HG02571 (cell line): ENCODE results near the gene KIF16B.
"Not testable (repeated sequence)": the region's sequence is repeated elsewhere in the genome, so short reads cannot be mapped to it uniquely, and the experiment has no call there.

Experiments used
- ATAC-seq: cut with Tn5 transposase; IDR thresholded peaks from one replicate; pipeline ENCODE4 v1.9.1; 2021; ENCODE audit warnings: mild to moderate bottlenecking, moderate library complexity; ENCODE audit not compliant: unreplicated experiment

The KIF16B gene

DNA sequence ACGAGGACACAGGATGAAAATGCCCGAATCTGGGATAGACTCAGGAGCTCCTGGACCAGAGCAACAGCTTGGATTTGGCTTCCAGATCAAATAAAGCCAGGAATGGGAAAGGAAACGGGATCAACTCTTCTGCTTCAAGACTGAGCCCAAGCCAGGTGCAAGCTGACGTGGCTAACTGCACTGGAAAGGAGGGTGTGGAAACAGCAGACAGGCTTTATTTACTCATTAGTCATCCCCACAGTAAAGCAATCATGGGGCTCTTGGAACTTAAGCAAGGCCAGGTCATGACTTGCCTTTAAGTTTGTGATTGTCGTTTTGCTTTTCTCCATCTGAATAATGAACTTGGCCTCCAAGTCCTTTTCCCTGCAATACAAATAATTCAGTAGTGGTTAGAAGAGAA is 45.2 kb downstream of the KIF16B start:
- ATAC-seq, result no peak

DNA sequence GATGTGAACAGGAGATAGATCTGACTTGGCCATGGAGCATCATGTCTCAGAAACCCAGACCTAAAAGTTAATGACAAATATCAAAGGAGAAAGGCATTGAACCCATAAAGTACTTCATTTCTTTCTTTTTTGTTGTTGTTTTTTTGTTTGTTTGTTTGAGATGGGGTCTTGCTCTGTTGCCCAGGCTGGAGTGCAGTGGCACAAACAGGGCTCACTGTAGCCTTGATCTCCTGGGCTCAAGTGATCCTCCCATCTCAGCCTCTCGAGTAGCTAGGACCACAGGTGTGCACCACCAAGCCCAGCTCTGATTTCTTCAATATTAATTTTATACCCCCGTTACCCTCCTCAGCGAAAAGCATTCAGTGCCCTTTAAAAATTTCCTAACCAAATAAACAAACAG is 45.8 kb downstream of the KIF16B start:
- ATAC-seq, result no peak

DNA sequence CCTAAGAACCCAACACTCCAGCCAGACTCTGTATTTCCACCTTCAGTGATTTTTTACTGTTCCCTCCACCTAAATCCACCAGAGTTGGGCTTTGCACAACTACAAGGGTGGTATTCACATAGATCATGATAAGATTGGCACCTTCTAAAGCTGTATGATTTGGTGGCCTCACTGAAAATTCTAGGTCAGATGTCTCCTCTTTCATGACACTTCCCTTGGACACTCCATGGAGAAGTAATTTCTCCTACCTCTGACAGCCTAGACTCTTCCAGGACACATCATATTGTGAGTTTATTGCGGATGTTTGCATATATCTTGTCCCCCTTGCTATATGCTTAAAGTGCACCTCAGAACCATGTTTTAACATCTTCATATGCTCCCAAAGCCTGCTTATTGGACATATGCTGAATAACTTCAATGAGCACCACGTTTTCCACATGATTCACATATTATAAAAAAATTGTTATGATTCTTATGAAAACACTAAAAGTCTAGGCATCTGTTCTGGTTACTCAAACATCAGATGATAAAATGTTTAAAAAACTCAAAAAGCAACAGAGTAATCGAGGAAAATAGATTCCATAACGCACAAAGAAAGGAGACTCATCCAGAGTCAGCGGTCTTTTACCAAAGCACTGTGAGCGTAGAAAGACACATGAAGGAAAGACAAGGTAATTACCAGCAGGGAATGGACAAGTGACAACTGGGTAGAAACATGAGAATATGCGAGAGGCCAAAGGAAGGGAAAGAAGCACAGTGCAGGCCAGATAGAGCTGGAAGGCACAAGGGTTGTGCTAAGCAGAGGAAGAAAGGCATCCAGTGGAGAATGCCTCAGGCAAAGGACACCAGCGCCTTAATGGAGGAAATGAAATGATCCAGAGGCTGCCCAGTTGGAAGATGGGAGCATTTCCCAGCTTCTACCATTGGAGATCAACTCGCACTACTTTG is 46.5 kb downstream of the KIF16B start:
- no peak for ATAC-seq

DNA sequence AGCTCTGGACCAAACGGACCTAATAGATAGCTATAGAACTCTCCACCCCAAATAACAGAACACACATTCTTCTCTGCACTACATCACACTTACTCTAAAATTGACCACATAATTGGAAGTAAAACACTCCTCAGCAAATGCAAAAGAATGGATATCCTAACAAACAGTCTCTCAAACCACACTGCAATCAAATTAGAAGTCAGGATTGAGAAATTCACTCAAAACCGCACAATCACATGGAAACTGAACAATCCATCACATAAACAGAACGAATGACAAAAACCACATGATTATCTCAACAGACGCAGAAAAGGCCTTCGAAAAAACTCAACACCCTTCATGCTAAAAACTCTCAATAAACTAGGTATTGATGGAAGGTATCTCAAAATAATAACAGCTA is 50.6 kb downstream of the KIF16B start:
- ATAC-seq, result not testable (repeated sequence)

DNA sequence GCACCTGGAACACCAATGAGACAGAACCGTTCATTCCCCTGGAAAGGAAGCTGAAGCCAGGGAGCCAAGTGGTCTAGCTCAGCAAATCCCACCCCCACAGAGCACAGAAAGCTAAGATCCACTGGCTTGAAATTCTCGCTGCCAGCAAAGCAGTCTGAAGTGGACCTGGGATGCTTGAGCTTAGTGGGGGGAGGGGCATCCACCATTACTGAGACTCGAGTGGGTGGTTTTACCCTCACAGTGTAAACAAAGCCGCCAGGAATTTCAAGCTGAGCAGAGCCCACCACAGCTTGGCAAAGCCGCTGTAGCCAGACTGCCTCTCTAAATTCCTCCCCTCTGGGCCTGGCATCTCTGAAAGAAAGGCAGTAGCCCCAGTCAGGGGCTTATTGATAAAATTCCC is 53.1 kb downstream of the KIF16B start:
- ATAC-seq, result no peak

DNA sequence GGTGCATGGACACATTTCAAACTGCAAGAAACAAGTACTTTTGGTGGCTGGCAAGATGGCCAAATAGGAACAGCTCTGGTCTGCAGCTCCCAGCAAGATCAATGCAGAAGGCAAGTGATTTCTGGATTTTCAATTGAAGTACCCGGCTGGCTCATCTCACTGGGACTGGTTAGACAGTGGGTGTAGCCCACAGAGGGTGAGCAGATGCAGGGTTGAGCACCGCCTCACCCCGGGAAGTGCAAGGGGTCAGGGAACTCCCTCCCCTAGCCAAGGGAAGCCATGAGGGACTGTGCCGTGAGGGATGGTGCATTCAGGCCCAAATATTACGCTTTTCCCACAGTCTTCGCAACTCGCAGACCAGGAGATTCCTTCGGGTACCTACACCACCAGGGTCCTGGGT is 53.6 kb downstream of the KIF16B start:
- ATAC-seq, result not testable (repeated sequence)

DNA sequence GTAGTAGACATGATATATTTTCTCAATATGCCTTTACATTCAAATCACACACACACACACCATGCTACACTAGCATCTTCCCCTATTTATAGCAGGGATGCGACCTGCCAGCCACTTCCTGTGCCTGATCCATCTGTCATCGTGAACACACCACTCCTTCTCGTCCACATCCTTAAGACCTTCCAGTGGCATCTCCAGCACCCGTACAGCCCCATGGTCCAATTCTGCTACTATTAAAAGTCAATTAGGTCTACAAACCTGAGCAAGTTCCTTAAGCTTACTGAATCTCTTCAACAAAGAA is 54.5 kb downstream of the KIF16B start:
- no peak for ATAC-seq

DNA sequence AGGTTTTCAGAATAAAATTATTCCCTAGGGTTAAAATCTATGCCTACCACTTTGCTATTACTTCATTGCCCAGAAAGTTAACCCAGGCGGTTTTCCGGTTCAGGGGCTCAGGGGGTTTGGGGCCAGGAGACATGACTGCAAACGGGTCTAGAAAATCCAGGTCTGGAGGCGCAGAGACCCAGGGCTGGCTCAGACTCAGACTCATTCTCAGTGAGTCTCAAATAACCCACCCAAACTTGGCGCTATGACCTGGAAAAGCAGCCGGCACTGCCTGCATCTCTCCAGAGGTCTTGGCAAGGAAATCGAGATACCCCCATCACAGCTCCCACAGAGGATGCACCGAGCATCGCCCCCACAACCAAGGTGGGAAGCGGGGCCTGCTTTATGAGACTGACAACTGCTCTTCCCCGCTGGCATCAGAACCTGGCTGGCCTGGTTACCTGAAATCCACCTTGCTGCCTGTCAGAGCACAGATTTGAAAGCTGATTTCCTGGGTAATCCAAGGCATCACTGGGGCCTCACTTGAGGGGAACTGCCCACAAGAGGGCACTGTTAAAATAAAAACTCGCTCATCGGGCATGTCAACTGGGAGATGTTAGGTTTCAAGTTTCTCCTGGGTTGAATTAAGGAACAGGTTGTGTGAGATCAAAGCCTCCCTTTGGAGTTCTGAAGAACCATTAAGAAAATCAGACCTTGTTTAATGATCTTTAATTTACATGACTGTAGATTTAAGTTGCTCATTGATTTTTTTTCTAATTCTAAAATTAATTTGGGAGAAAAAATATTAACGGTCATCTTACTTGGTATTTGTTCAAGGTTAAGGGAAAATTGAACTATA is 55.1 kb downstream of the KIF16B start:
- ATAC-seq, result no peak

DNA sequence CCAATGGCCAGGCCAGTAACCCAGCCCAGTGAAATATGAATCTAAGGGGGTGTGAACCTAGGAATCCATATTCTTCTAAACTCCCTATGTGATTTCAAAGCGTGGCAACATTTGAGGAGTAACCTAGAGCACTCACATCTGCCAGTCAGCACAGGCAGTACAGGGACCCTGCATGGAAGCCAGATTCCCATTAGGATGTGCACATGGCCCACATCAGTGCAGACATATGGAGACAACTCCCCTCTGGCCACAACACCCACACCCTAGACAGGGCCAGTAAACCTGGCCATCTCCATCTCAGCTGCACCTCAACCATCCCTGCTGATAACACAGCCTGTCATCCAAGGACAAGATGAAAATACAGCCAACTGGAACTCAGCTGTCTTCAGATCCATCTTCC is 56.5 kb downstream of the KIF16B start:
- no peak for ATAC-seq

DNA sequence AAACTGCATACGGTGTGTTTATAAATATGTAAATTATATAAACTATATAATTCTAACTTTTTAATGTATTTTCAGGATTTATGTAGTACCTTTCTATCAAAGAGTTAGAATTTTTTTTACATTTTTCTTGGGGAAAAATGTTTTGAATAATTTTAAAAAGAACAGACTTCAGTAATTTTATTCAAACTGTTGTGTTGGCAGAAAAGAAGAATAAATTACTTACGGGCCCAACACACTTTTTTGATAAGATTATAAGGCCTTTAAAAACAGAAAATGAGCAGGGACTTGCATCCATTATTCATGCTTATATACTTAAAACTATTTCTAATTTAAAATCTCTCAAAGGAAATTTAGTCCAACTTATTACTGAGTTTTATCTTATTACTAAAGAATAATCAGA is 58.2 kb downstream of the KIF16B start:
- no peak for ATAC-seq

DNA sequence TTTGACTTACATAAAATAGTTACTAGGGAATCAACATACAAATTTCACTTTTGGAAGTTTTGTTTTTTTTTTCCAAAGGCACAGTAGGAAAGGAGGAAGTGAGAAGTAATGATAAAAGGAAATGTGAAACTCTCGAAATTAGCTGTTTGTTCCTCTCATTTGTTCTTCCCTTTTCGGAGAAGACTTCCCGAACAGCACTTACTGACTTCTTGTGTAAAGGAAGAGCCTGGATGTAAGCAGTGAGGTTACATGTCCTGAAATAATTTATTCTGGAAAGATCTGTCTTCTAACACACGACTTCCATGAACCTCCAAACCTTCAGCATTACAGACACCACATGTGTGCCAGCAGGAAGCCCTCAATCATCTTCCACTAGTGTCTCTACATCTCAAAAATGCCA is 59.1 kb downstream of the KIF16B start:
- ATAC-seq, result no peak

DNA sequence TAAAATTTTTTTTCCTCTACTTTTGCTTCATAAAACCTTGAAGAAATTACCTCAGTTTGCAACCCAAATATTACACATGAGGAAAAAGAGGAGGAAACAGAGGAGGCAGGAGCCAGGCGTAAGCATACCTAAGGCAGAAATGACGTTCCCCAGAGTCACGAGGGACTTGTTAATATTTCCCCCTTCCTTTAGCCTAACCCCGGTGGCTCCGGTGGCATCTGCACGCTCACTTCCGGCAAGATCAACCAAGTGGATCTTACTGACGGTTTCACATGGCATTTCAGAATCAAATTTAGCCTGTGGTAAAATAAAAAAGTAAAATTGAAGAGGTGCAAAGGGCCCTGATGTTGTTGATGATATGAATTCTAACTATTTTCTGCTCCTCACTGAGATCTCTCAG is 67.4 kb downstream of the KIF16B start:
- no peak for ATAC-seq

DNA sequence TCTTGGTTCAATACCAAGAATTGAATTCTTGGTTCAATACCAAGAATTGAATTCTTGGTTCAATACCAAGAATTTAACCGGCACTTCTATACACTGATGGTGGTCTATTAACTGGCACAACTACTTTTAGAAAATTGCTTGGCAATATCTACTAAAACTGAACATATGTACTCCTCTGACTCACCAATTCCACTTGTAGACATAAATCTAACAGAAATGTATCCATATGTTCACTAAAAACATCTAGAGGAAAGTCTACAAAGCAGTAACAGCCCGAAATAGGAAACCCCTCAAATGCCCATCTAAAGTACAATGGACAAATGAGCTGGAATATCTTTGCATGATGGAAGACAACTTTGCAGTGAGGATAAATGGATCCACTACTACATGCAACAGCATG is 71.9 kb downstream of the KIF16B start:
- no peak for ATAC-seq

DNA sequence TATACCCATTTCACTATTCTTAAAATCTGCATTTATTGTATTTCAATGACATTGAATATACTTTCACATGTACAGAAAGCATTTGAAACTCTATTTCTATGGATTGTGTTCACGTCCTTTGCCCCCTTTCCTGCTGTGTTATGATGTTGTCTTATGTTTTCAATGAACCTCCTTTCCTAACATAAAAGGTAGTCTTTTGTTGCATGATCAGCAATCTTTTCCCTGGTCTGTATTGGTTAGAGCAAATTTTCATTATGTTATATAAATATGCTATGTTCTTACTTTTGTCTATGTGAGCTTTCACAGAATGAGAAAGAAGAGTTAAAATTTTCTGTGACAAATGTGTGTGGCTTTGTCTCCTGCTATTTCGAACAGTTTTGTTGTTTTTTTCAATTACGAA is 73.1 kb downstream of the KIF16B start:
- ATAC-seq, result no peak

DNA sequence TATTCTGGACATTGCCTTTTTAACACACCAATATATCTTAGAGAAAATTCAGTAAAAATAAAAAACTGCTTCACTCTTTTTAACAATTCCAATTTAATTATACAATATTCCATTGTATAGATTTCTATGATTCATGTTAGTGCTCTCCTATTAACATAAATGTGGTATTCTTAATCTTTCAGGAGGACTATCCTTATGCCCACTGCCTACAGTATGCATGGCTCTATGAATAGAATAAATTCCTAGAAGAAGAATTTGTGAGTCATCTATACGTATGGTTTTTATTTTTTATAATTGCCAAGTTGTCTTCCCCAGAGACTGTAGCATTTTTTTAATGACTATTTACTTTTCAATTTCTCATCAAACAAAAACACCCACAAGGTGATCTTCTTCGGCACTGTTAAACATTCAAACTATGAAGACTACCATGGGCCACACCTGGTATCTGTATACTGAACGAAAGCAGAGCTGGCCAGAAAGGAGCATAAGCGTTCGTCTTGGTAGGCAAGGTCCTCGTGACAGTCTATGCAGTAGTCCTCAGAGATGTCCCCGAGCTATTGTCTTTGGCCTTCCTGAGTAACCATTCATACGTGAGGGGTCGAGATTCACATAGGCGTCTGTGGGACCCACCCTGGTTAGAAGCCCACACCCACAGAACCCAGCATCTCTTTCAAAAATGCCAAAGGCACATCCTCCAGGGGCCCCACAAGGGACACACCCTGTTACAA is 74.6 kb downstream of the KIF16B start:
- no peak for ATAC-seq

DNA sequence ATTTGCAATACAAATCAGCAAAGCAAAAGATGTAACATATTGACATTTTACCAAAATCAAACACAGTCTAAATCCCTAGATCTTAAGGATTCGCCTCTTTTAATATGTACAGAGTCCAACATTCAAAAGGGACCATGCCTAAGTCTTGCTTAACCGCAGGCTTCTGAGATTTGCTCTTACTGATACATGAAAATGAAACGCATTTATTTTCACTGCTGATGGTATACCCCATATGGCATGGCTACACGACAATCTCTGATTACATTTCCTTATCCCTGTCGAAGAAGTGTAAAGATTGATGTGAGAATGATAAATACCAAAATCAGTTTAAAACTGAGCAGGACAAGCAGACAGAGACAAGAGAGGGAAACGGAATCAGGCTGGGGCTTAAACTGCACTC is 75.4 kb downstream of the KIF16B start:
- no peak for ATAC-seq

DNA sequence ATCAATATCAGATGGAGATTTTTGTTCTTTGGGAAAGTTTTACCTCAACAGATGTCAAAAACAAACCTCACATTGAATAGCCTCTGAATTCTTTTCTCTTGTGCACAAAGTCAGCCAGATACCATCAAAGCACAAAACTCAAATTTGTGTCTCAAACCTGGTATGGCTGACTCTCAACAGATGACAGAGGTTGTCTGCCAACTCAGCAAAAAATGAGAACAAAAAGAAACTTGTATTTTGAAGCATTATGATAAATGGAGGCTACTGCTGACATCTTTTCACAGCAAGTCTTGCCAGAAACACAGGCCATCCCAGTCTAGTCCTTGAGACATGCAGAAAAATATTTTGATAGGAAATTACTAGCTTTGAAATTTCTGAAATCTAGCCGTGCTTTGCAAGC is 79.8 kb downstream of the KIF16B start:
- no peak for ATAC-seq

DNA sequence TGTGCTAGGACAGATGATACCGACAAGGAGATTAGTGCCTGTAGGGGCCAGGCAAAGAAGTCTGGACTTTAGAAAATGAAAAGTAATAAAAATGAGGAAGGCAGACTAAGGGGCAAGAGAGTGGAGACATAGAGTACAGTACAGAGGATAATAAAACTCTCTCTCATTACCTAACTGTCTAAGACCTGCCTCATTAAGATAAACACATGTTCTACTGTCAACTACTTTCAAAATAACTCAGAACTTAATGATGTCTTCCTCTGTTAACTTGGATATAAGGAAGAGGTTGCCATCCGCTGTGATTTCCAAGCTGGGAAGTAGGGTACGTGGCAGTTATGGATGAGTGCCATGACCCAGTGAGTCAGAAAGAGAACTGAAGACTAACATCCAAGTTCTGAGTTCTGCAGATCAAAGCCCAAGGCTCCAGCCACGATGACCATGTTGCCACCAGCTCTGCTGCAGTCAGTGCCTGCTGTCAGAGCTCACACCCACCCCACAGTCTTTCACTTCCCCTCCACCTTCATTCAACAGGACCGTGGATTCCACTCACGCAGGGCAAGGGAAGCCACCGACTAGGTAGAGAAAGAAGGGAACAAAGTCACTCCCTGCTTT is 81.8 kb downstream of the KIF16B start:
- ATAC-seq, result peak; percentile 72

DNA sequence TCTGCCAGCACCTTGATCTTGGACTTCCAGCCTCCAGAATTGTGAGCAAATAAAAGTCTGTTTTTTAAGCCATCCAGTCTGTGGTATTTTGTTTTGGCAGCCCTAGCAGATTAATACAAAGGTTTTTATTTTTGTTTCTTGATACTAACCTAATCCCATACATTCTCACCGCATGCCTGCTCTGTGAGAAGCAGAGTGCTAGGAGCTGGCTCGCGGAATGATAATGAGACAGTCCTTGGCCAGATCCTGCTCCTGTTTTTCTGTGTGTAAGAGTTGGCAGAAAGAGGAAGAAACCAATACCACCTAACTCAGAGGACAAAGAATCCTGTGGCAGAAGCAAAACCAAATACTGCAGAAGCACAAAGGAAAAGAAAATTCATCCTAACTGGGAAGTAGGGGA is 82.6 kb downstream of the KIF16B start:
- ATAC-seq, result no peak

DNA sequence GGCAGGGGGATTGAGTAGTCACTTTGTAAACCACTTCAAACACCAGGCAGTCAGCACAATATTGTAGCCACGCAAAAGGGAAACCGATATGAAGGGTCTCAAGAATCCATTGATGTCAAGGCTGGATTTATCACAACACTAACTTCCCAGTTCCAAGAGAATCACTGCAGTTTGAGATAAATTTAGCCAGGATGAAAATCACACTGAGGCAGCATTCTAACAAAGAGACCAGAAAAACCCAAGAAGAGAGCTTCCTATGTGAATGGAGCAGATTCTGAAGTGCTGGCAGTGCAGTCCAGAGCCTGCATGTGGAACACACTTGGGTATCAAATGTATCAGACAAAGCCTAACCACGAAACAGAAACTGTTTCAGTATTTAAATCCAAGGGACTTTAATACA is 84.6 kb downstream of the KIF16B start:
- ATAC-seq, result no peak

DNA sequence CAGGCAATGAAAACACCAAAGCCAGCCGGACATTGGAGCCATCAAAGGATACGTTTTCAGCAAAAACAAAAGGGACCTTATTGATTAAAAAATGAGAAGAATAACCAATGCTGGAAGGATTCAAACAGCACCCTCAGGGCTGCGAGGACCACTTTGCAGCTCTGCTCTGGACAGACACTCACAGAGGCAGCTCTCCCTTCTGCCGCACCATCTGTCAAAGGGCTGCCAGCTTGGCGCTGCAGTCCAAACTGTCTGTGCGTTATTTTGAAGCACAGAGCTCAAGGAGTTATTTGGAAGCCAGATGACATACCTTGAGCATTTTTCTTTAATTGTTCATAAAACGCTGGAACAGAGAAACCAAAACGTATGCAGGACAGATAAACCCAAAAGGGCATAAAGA is 85.2 kb downstream of the KIF16B start:
- no peak for ATAC-seq
